IMR-90 (cell line): ENCODE data around the gene NEURL4. TPM values are rescaled to one million over a fixed set of nuclear protein-coding genes. Genes with fewer than 3 reads are reported as not detected.

Source experiments
- ATAC-seq: fragments of 200-7000 bp; cut with Tn5 transposase; 2 replicates; pipeline ENCODE4 v1.9.1; 2020; ENCODE audit warnings: low read depth, mild to moderate bottlenecking, moderate library complexity
- BruUV-seq: library from RNA; stranded (reverse); fragments of 400-500 nt; replicated peaks from 2 replicates; lab custom pipeline; 2021; lab: Mats Ljungman, UMichigan
- CTCF ChIA-PET: fragments of 300-600 bp; formaldehyde crosslinking; extraction: SDS; loops from one replicate; lab custom pipeline; 2021; ENCODE audit warnings: antibody characterized with exemption; lab: Yijun Ruan, JAX
- POLR2A ChIA-PET: fragments of 300-600 bp; sonication (Branson Sonifier 250); formaldehyde crosslinking; loops from one replicate; lab custom pipeline; 2022; ENCODE audit warnings: antibody characterized with exemption; ENCODE audit not compliant: unreplicated experiment; lab: Charles Lee
- DNase-seq: peaks from one replicate; pipeline ENCODE4 v3.0.0; 2013
- H2AFZ ChIP-seq: replicated peaks from 2 replicates; pipeline ENCODE3; 2013; ENCODE audit warnings: low read length, mild to moderate bottlenecking; ENCODE audit not compliant: poor library complexity
- H2AK5ac ChIP-seq: 2 replicates; pipeline ENCODE4 v1.6.1; 2013; ENCODE audit warnings: low read depth, low read length, inconsistent platforms
- H2AK9ac ChIP-seq: replicated peaks from 2 replicates; pipeline ENCODE3; 2013; ENCODE audit warnings: mild to moderate bottlenecking, low read depth, low read length, moderate library complexity; ENCODE audit not compliant: poor library complexity
- H2BK120ac ChIP-seq: 2 replicates; pipeline ENCODE4 v1.6.1; 2013; ENCODE audit warnings: low read depth, low read length, inconsistent platforms
- H2BK15ac ChIP-seq: 3 replicates; pipeline ENCODE4 v1.6.1; 2013; ENCODE audit warnings: low read depth, low read length, inconsistent platforms
- H2BK20ac ChIP-seq: 2 replicates; pipeline ENCODE4 v1.6.1; 2013; ENCODE audit warnings: low read depth, mild to moderate bottlenecking, inconsistent platforms, low read length, moderate library complexity
- H2BK5ac ChIP-seq: 2 replicates; pipeline ENCODE4 v1.6.1; 2013; ENCODE audit warnings: mild to moderate bottlenecking, low read depth, low read length, inconsistent platforms; ENCODE audit not compliant: poor library complexity, severe bottlenecking
- H3K14ac ChIP-seq: replicated peaks from 2 replicates; pipeline ENCODE4 v1.6.1; 2013; ENCODE audit warnings: low read depth, low read length, inconsistent platforms
- H3K18ac ChIP-seq: 2 replicates; pipeline ENCODE4 v1.6.1; 2013; ENCODE audit warnings: low read depth, low read length, control low read depth
- H3K23ac ChIP-seq: 2 replicates; pipeline ENCODE4 v1.6.1; 2013; ENCODE audit warnings: low read depth, low read length, inconsistent platforms
- H3K27ac ChIP-seq: 2 replicates; pipeline ENCODE4 v1.5.1; 2013; ENCODE audit warnings: mild to moderate bottlenecking, control low read depth, low read length; ENCODE audit not compliant: insufficient read depth
- H3K27me3 ChIP-seq: 2 replicates; pipeline ENCODE4 v1.6.1; 2013; ENCODE audit warnings: low read length; ENCODE audit not compliant: control insufficient read depth, insufficient read depth
- H3K36me3 ChIP-seq: 2 replicates; pipeline ENCODE4 v1.6.1; 2013; ENCODE audit warnings: low read length, mixed read lengths; ENCODE audit not compliant: control insufficient read depth, insufficient read depth
- H3K4ac ChIP-seq: 2 replicates; pipeline ENCODE4 v1.6.1; 2013; ENCODE audit warnings: low read depth, low read length, inconsistent platforms
- H3K4me1 ChIP-seq: 2 replicates; pipeline ENCODE4 v1.6.1; 2013; ENCODE audit warnings: low read length, mixed read lengths; ENCODE audit not compliant: control insufficient read depth, insufficient read depth
- H3K4me2 ChIP-seq: 2 replicates; pipeline ENCODE4 v1.6.1; 2013; ENCODE audit warnings: low read depth, mild to moderate bottlenecking, control low read depth, low read length, moderate library complexity
- H3K4me3 ChIP-seq: 2 replicates; pipeline ENCODE4 v1.5.1; 2013; ENCODE audit warnings: low read depth, mild to moderate bottlenecking, control low read depth, low read length, moderate library complexity; ENCODE audit not compliant: insufficient read depth
- H3K56ac ChIP-seq: 2 replicates; pipeline ENCODE4 v1.6.1; 2013; ENCODE audit warnings: low read length, inconsistent platforms; ENCODE audit not compliant: insufficient read depth; ENCODE audit errors: extremely low read depth
- H3K79me1 ChIP-seq, 2 experiments: 2 replicates each; pipeline ENCODE4 v1.6.1; 2013; ENCODE audit warnings: low read length in 2 of 2, inconsistent platforms in 1 of 2, low read depth in 1 of 2
- H3K9ac ChIP-seq: 2 replicates; pipeline ENCODE4 v1.6.1; 2013; ENCODE audit warnings: low read depth, low read length, control low read depth
- H3K9me1 ChIP-seq: 2 replicates; pipeline ENCODE4 v1.6.1; 2013; ENCODE audit warnings: low read length, inconsistent platforms; ENCODE audit not compliant: insufficient read depth
- H3K9me3 ChIP-seq: 2 replicates; pipeline ENCODE4 v1.6.1; 2013; ENCODE audit warnings: low read length; ENCODE audit not compliant: control insufficient read depth, insufficient read depth
- H4K20me1 ChIP-seq: 2 replicates; pipeline ENCODE4 v1.6.1; 2013; ENCODE audit warnings: low read length, inconsistent platforms; ENCODE audit not compliant: insufficient read depth
- H4K5ac ChIP-seq: 2 replicates; pipeline ENCODE4 v1.6.1; 2013; ENCODE audit warnings: mild to moderate bottlenecking, low read depth, low read length, control low read depth
- H4K8ac ChIP-seq, 2 experiments: 2 replicates each; pipeline ENCODE4 v1.6.1; 2013; ENCODE audit warnings: low read depth in 2 of 2, low read length in 2 of 2, control low read depth in 1 of 2, inconsistent platforms in 1 of 2
- H4K91ac ChIP-seq: 2 replicates; pipeline ENCODE4 v1.6.1; 2013; ENCODE audit warnings: low read depth, low read length, inconsistent platforms; ENCODE audit not compliant: insufficient read depth
- BHLHE40 ChIP-seq: fragments of 150-350 bp; IDR thresholded peaks from 2 replicates; pipeline ENCODE4 v1.6.1; 2016; ENCODE audit warnings: mild to moderate bottlenecking, low read depth, low read length
- CHD1 ChIP-seq: IDR thresholded peaks from 2 replicates; pipeline ENCODE4 v1.6.1; 2012; ENCODE audit warnings: low read depth, low read length, improper control_type of control experiment
- FOS ChIP-seq: fragments of 150-350 bp; IDR thresholded peaks from 2 replicates; pipeline ENCODE4 v1.6.1; 2016; ENCODE audit warnings: low read depth, low read length
- MAZ ChIP-seq: IDR thresholded peaks from 2 replicates; pipeline ENCODE4 v1.6.1; 2012; ENCODE audit warnings: low read depth, mild to moderate bottlenecking, low read length, improper control_type of control experiment, moderate library complexity, borderline replicate concordance
- MXI1 ChIP-seq: IDR thresholded peaks from 2 replicates; pipeline ENCODE4 v1.6.1; 2012; ENCODE audit warnings: low read depth, mild to moderate bottlenecking, low read length, moderate library complexity, borderline replicate concordance
- RCOR1 ChIP-seq: IDR thresholded peaks from 2 replicates; pipeline ENCODE4 v1.6.1; 2012; ENCODE audit warnings: mild to moderate bottlenecking, low read length, improper control_type of control experiment; ENCODE audit not compliant: insufficient replicate concordance
- RFX5 ChIP-seq: IDR thresholded peaks from 2 replicates; pipeline ENCODE4 v1.8.0; 2012; ENCODE audit warnings: low read depth, mild to moderate bottlenecking, low read length, moderate library complexity
- SMC3 ChIP-seq: fragments of 150-350 bp; IDR thresholded peaks from 2 replicates; pipeline ENCODE4 v1.6.1; 2016; ENCODE audit warnings: low read depth, mild to moderate bottlenecking, antibody characterized with exemption, low read length, moderate library complexity
- WGBS, 2 experiments: methylation state at CpG; one replicate each; pipeline versions ENCODE4 v1.1.5 to v1.1.7; 2013; ENCODE audit warnings: missing lambda C conversion rate in 2 of 2; ENCODE audit not compliant: insufficient read length in 1 of 2; ENCODE audit errors: extremely low coverage in 2 of 2; 5-methylcytosine and 5-hydroxymethylcytosine counted together
- dilution Hi-C: fragments of 300-500 bp; cut with HindIII; formaldehyde crosslinking; loops from one replicate; pipeline ENCODE4 v1.14.3; 2018; ENCODE audit warnings: low sequenced_read_pairs; ENCODE audit not compliant: unreplicated experiment
- in situ Hi-C: fragments of 300-500 bp; cut with MboI; formaldehyde crosslinking; loops from 3 replicates; pipeline ENCODE4 v1.14.3; 2019; ENCODE audit warnings: low sequenced_read_pairs, inconsistent platforms, mixed read lengths
- intact Hi-C: fragments of 100-400 bp; cut with micrococcal nuclease; formaldehyde crosslinking; loops from 2 replicates; pipeline ENCODE4 v1.10.0; 2022
- polyA plus RNA-seq, 3 experiments: library from polyadenylated mRNA; depleted of rRNA; stranded (reverse); fragments of >200 nt; gene quantifications; 2 replicates each; pipeline ENCODE4 v1.2.3, GENCODE V29; 2012; ENCODE audit warnings: low replicate concordance in 1 of 3
- total RNA-seq: library from RNA; depleted of rRNA; stranded (reverse); fragments of >200 nt; gene quantifications from 2 replicates; pipeline ENCODE4 v1.2.3, GENCODE V29; 2012
- TF ChIP-seq, protein P1 (sequence below): conservative IDR thresholded peaks from 2 replicates; pipeline ENCODE4 v1.5.1; 2012; ENCODE audit warnings: mild to moderate bottlenecking, low read depth, low read length, improper control_type of control experiment
- TF ChIP-seq, protein P2 (sequence below): fragments of 150-350 bp; IDR thresholded peaks from 2 replicates; pipeline ENCODE4 v1.6.1; 2017; ENCODE audit warnings: mild to moderate bottlenecking, antibody characterized with exemption, low read length, low read depth
- TF ChIP-seq, protein P3 (sequence below): fragments of 150-350 bp; IDR thresholded peaks from 2 replicates; pipeline ENCODE4 v1.6.1; 2016; ENCODE audit warnings: low read depth, mild to moderate bottlenecking, low read length, moderate library complexity, borderline replicate concordance

Gene NEURL4
- total and polyA plus RNA-seq, 2 of the 4 experiments (the other 2 are of a cell fraction): 8.4 to 23.3 TPM

DNA sequence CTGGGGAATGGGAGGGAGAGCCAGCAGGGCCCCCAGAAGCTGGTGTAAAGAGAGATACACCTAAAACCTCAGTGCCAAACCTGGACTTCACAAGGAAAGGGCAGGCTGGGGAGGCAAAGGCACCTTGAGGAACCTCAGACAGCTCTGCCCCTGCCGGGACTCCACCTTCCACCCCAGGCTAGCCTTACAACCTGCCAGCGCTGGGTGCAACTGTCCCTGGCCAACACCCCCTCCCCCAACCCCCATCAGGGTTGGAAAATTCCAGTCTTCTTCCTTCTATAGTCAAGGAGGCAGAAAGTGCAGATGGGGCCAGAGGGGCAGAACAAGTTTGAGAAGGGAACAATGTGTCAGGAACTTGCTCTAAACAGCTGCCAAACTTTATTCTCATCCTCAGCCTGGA lies 36.9 kb downstream of the NEURL4 start:
- no peak overlapping the region for H4K8ac ChIP-seq
- WGBS, 2 experiments: no CpG with 5 or more reads among the region's 2 CpGs
- no peak overlapping the region for H2BK120ac ChIP-seq
- H2BK15ac ChIP-seq: no peak overlapping the region
- intact Hi-C loops (no loop called here), in situ Hi-C loops (no loop called here), dilution Hi-C loops (no loop called here)
- CTCF ChIA-PET: no interaction called here
- no peak overlapping the region for H3K27ac ChIP-seq
- POLR2A ChIA-PET: no interaction called here
- H3K4me2 ChIP-seq: no peak overlapping the region
- H3K79me1 ChIP-seq: no peaks in the 10 kb centered on the region
- 0 out of 2 replicates have a peak, but pooled peaks cover 3% of the 10 kb centered on the region for H4K20me1 ChIP-seq
- no peak overlapping the region for H2BK20ac ChIP-seq
- no peaks in the 10 kb centered on the region for H3K36me3 ChIP-seq
- no TSS peak for BruUV-seq
- no peaks in the 10 kb centered on the region; the same call in 1 of the 2 replicates for H3K9me3 ChIP-seq
- H3K4ac ChIP-seq: no peak overlapping the region
- DNase-seq (no peak), ATAC-seq (no peak)
- no peak overlapping the region for H4K91ac ChIP-seq
- TF ChIP-seq, protein P1, sequence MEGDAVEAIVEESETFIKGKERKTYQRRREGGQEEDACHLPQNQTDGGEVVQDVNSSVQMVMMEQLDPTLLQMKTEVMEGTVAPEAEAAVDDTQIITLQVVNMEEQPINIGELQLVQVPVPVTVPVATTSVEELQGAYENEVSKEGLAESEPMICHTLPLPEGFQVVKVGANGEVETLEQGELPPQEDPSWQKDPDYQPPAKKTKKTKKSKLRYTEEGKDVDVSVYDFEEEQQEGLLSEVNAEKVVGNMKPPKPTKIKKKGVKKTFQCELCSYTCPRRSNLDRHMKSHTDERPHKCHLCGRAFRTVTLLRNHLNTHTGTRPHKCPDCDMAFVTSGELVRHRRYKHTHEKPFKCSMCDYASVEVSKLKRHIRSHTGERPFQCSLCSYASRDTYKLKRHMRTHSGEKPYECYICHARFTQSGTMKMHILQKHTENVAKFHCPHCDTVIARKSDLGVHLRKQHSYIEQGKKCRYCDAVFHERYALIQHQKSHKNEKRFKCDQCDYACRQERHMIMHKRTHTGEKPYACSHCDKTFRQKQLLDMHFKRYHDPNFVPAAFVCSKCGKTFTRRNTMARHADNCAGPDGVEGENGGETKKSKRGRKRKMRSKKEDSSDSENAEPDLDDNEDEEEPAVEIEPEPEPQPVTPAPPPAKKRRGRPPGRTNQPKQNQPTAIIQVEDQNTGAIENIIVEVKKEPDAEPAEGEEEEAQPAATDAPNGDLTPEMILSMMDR: no peak
- TF ChIP-seq MXI1 (no peak), RFX5 (no peak), BHLHE40 (no peak), MAZ (no peak), SMC3 (no peak), RCOR1 (no peak), CHD1 (no peak), FOS (no peak)
- TF ChIP-seq, protein P2, sequence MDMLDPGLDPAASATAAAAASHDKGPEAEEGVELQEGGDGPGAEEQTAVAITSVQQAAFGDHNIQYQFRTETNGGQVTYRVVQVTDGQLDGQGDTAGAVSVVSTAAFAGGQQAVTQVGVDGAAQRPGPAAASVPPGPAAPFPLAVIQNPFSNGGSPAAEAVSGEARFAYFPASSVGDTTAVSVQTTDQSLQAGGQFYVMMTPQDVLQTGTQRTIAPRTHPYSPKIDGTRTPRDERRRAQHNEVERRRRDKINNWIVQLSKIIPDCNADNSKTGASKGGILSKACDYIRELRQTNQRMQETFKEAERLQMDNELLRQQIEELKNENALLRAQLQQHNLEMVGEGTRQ: no peak
- TF ChIP-seq, protein P3, sequence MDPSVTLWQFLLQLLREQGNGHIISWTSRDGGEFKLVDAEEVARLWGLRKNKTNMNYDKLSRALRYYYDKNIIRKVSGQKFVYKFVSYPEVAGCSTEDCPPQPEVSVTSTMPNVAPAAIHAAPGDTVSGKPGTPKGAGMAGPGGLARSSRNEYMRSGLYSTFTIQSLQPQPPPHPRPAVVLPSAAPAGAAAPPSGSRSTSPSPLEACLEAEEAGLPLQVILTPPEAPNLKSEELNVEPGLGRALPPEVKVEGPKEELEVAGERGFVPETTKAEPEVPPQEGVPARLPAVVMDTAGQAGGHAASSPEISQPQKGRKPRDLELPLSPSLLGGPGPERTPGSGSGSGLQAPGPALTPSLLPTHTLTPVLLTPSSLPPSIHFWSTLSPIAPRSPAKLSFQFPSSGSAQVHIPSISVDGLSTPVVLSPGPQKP: no peak
- no peaks in the 10 kb centered on the region; the same call in 1 of the 2 replicates for H3K9me1 ChIP-seq
- no peak overlapping the region for H2AFZ ChIP-seq
- no peak overlapping the region for H4K5ac ChIP-seq
- no peak overlapping the region for H3K4me3 ChIP-seq
- H2AK9ac ChIP-seq: no peak overlapping the region
- H3K4me1 ChIP-seq: peaks cover 3% of the 10 kb centered on the region
- H2AK5ac ChIP-seq: no peak overlapping the region
- H3K27me3 ChIP-seq: peaks cover 70% of the 10 kb centered on the region
- H3K18ac ChIP-seq: no peak overlapping the region
- no peak overlapping the region for H3K14ac ChIP-seq
- no peak overlapping the region for H2BK5ac ChIP-seq
- H3K9ac ChIP-seq: no peak overlapping the region
- no peak overlapping the region for H3K23ac ChIP-seq
- no peak overlapping the region for H3K56ac ChIP-seq
